H1 (cell line): Measurements from ENCODE around the gene NR3C2. TPM values are rescaled to one million over a fixed set of nuclear protein-coding genes. Genes with fewer than 3 reads are reported as not detected.

Source experiments
- YY1 ChIP-seq: IDR thresholded peaks from 2 replicates; pipeline ENCODE4 v1.6.1; 2011; ENCODE audit warnings: low read depth, mild to moderate bottlenecking, low read length
- polyA plus RNA-seq, 7 experiments: library from polyadenylated mRNA; depleted of rRNA in 3 of 7; stranded (reverse) in 5 of 7; unstranded in 2 of 7; fragments of >200 nt in 5 of 7; fragments of 200-250 nt in 2 of 7; gene quantifications; 1 replicate in 5 of 7; 2 replicates in 1 of 7; 4 replicates in 1 of 7; pipeline versions ENCODE4 v1.2.1 to v1.2.3, GENCODE V29; 2011 to 2013; ENCODE audit warnings: missing spikeins in 2 of 7, mixed read lengths in 2 of 7
- total RNA-seq: library from RNA; stranded (reverse); fragmentation: NEBNext Ultra II Directional; extraction: Animal tissue kit (Norgen Biotek cat#: 25700); gene quantifications from 2 replicates; pipeline ENCODE4 v1.2.1, GENCODE V29; 2021
- TF ChIP-seq, protein P1 (sequence below): IDR thresholded peaks from 2 replicates; pipeline ENCODE4 v1.6.1; 2012; ENCODE audit warnings: inconsistent platforms

The NR3C2 gene
- total and polyA plus RNA-seq, 2 of the 8 experiments (the other 6 are each of a cell fraction or from before 2014, with no cell fraction given) = 0.80 to 3.9 TPM

DNA sequence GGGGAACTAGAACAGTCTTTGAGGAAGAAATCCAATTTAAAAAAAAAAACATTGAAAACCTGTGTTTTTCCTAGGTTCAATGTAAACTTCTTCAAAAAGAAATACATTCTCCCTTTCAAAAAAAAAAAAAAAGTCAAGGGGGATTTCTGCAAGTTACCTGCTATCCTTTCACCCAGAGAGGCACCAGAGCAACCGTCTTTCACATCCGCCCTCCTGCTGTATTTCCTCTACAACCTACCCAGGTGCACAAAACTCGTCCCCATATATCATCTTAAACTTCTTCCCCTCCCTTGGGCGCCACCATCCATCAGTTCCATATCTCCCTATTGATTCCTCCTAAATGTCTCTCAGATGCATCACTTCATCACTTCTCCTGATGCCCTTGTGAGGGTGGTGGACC, 74.5 kb downstream of the NR3C2 start (continued):
- TF ChIP-seq, protein P1, sequence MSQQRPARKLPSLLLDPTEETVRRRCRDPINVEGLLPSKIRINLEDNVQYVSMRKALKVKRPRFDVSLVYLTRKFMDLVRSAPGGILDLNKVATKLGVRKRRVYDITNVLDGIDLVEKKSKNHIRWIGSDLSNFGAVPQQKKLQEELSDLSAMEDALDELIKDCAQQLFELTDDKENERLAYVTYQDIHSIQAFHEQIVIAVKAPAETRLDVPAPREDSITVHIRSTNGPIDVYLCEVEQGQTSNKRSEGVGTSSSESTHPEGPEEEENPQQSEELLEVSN = no peak
- no peak for TF ChIP-seq YY1
